Stimulated activated naive CD4-positive, alpha-beta T cell (primary cell): ENCODE results near the gene GRK1.
A peak's percentile ranks its signal among the peaks of the same experiment; 100 is the strongest.

Experiments
- DNase-seq, 6 experiments: peaks; one replicate each; lab custom pipeline; 2025; lab: John Stamatoyannopoulos, UW

Gene GRK1

GRCh38 chr13:113665597-113666328 lies 1.3 kb upstream of the GRK1 start:
- no peak for DNase-seq

- no peak for DNase-seq
These were observed 719 bp upstream of the GRK1 start for GRCh38 chr13:113666329-113666670.

- no peak for DNase-seq
These were observed 912 bp downstream of the GRK1 start for GRCh38 chr13:113667771-113668490.

- DNase-seq, result no peak
These were observed 1.5 kb downstream of the GRK1 start for GRCh38 chr13:113668491-113668971.

GRCh38 chr13:113669231-113669754 lies 2.3 kb downstream of the GRK1 start:
- DNase-seq, result no peak

- no peak for DNase-seq
These were observed 2.8 kb downstream of the GRK1 start for GRCh38 chr13:113669755-113670341.

- no peak for DNase-seq
These were observed 3.5 kb downstream of the GRK1 start for GRCh38 chr13:113670541-113670940.

- no peak for DNase-seq
These were observed 4.3 kb downstream of the GRK1 start for GRCh38 chr13:113671066-113672001.

GRCh38 chr13:113672002-113672651 lies 5.1 kb downstream of the GRK1 start:
- no peak for DNase-seq

- no peak for DNase-seq
These were observed 55.9 kb downstream of the GRK1 start for GRCh38 chr13:113722921-113723320.

GRCh38 chr13:113723410-113724015 lies 56.5 kb downstream of the GRK1 start:
- no peak for DNase-seq

- DNase-seq, result no peak
These were observed 57.2 kb downstream of the GRK1 start for GRCh38 chr13:113724016-113724758.

- peak; percentile 90 to 96 (median 93) for DNase-seq
These were observed 57.8 kb downstream of the GRK1 start for GRCh38 chr13:113724780-113725315.

- peak in 4 of 6 experiments; percentile 52 to 82 (median 81) for DNase-seq
These were observed 58.5 kb downstream of the GRK1 start for GRCh38 chr13:113725329-113726105.

GRCh38 chr13:113726106-113726821 lies 59.2 kb downstream of the GRK1 start:
- DNase-seq, result peak; percentile 11 to 67 (median 44)

- no peak for DNase-seq
These were observed 60.0 kb downstream of the GRK1 start for GRCh38 chr13:113726961-113727411.

- no peak for DNase-seq
These were observed 61.6 kb downstream of the GRK1 start for GRCh38 chr13:113728571-113729054.
